Ishikawa (cell line): ENCODE measurements around the gene COG4.

ENCODE experiments used
- CEBPB ChIP-seq: IDR thresholded peaks from 2 replicates; pipeline ENCODE4 v1.6.1; 2012
- CREB1 ChIP-seq: IDR thresholded peaks from 2 replicates; pipeline ENCODE4 v1.6.1; 2012; ENCODE audit warnings: low read depth
- EGR1 ChIP-seq: IDR thresholded peaks from 2 replicates; pipeline ENCODE4 v1.6.1; 2012
- EP300 ChIP-seq: IDR thresholded peaks from 2 replicates; pipeline ENCODE4 v1.6.1; 2012; ENCODE audit warnings: borderline replicate concordance
- FOXM1 ChIP-seq: IDR thresholded peaks from 2 replicates; pipeline ENCODE4 v1.6.1; 2012; ENCODE audit warnings: low read depth, borderline replicate concordance
- MAX ChIP-seq: IDR thresholded peaks from 2 replicates; pipeline ENCODE4 v1.6.1; 2012
- NFIC ChIP-seq: IDR thresholded peaks from 2 replicates; pipeline ENCODE4 v1.6.1; 2012
- RAD21 ChIP-seq: IDR thresholded peaks from 2 replicates; pipeline ENCODE4 v1.6.1; 2012; ENCODE audit warnings: low read depth
- REST ChIP-seq: IDR thresholded peaks from 2 replicates; pipeline ENCODE4 v1.6.1; 2012; ENCODE audit warnings: low read depth, mild to moderate bottlenecking
- TAF1 ChIP-seq: IDR thresholded peaks from 2 replicates; pipeline ENCODE4 v1.6.1; 2012; ENCODE audit warnings: low read depth, mild to moderate bottlenecking
- TCF12 ChIP-seq: IDR thresholded peaks from 2 replicates; pipeline ENCODE4 v1.6.1; 2012; ENCODE audit warnings: low read depth
- TEAD4 ChIP-seq: IDR thresholded peaks from 2 replicates; pipeline ENCODE4 v1.6.1; 2012
- YY1 ChIP-seq: IDR thresholded peaks from 2 replicates; pipeline ENCODE4 v1.6.1; 2012; ENCODE audit warnings: low read depth
- ZBTB7A ChIP-seq: IDR thresholded peaks from 2 replicates; pipeline ENCODE4 v1.6.1; 2012; ENCODE audit warnings: low read depth
- TF ChIP-seq, protein P1 (sequence below): IDR thresholded peaks from 2 replicates; pipeline ENCODE4 v1.6.1; 2012

The COG4 gene

GRCh38 chr16:70478912-70479341, 44.4 kb downstream of the COG4 start:
- TF ChIP-seq REST: no peak
- TF ChIP-seq EGR1: no peak
- TF ChIP-seq RAD21: no peak
- TF ChIP-seq NFIC: no peak
- TF ChIP-seq MAX: no peak
- TF ChIP-seq, protein P1, sequence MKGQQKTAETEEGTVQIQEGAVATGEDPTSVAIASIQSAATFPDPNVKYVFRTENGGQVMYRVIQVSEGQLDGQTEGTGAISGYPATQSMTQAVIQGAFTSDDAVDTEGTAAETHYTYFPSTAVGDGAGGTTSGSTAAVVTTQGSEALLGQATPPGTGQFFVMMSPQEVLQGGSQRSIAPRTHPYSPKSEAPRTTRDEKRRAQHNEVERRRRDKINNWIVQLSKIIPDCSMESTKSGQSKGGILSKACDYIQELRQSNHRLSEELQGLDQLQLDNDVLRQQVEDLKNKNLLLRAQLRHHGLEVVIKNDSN: no peak
- no peak for TF ChIP-seq YY1
- TF ChIP-seq FOXM1: no peak
- TF ChIP-seq TAF1: no peak
- no peak for TF ChIP-seq EP300
- no peak for TF ChIP-seq CEBPB
- no peak for TF ChIP-seq ZBTB7A
- TF ChIP-seq CREB1: no peak
- TF ChIP-seq TCF12: no peak
- no peak for TF ChIP-seq TEAD4

GRCh38 chr16:70478169-70478568, 45.2 kb downstream of the COG4 start:
- TF ChIP-seq TCF12 (no peak), TEAD4 (no peak), YY1 (no peak), FOXM1 (no peak), RAD21 (no peak), REST (no peak)
- TF ChIP-seq, protein P1: no peak

GRCh38 chr16:70476272-70477020, 46.9 kb downstream of the COG4 start:
- no peak for TF ChIP-seq CREB1
- TF ChIP-seq TAF1: no peak
- no peak; the same call in 1 of the 2 replicates for TF ChIP-seq FOXM1
- no peak; the same call in 1 of the 2 replicates for TF ChIP-seq EP300
- peak; percentile 26 for TF ChIP-seq MAX
- peak; percentile 76 for TF ChIP-seq NFIC
- peak; percentile 67; the same call in 1 of the 2 replicates for TF ChIP-seq TCF12
- no peak; the same call in none of the 2 replicates for TF ChIP-seq ZBTB7A
- TF ChIP-seq REST: no peak
- TF ChIP-seq CEBPB: no peak
- peak; percentile 10; the same call in 1 of the 2 replicates for TF ChIP-seq RAD21
- TF ChIP-seq EGR1: no peak
- TF ChIP-seq, protein P1: peak; percentile 24; the same call in 1 of the 2 replicates
- TF ChIP-seq YY1: no peak
- peak; percentile 87 for TF ChIP-seq TEAD4
